Common myeloid progenitor, CD34-positive (primary cell): Measurements from ENCODE around the gene MGLL.

Experiments used
- CTCF ChIA-PET: fragments of 350-600 bp; sonication (Branson Sonifier 250); formaldehyde crosslinking; loops from one replicate; lab custom pipeline; 2021; ENCODE audit warnings: antibody characterized with exemption; lab: Charles Lee
- POLR2A ChIA-PET: fragments of 350-600 bp; sonication (Branson Sonifier 250); formaldehyde crosslinking; loops from one replicate; lab custom pipeline; 2021; ENCODE audit warnings: antibody characterized with exemption; lab: Charles Lee
- DNase-seq, 3 donors: peaks; one replicate each; pipeline versions ENCODE4 v3.0.0 to v3.0.0-alpha.2; 2013
- H3K27ac ChIP-seq, 2 experiments: 1 replicate in 1 of 2; 2 replicates in 1 of 2; pipeline ENCODE4 v1.7.0; 2013; ENCODE audit warnings: inconsistent platforms in 2 of 2, low read length in 2 of 2, mild to moderate bottlenecking in 2 of 2, low read depth in 1 of 2, moderate library complexity in 1 of 2; ENCODE audit not compliant: severe bottlenecking in 2 of 2, insufficient read depth in 1 of 2, poor library complexity in 1 of 2
- H3K27me3 ChIP-seq, 5 experiments: replicated peaks in 2 of 5; 1 replicate in 3 of 5; 2 replicates in 2 of 5; pipeline versions ENCODE4 v1.6.1 to v1.7.0; 2013; ENCODE audit warnings: low read length in 4 of 5, mild to moderate bottlenecking in 2 of 5, moderate library complexity in 2 of 5, inconsistent platforms in 1 of 5; ENCODE audit not compliant: insufficient read depth in 5 of 5, control insufficient read depth in 4 of 5
- H3K36me3 ChIP-seq, 4 experiments: 1 replicate in 2 of 4; 2 replicates in 2 of 4; pipeline versions ENCODE4 v1.6.1 to v1.7.0; 2013; ENCODE audit warnings: low read length in 3 of 4, control low read depth in 1 of 4, mild to moderate bottlenecking in 1 of 4; ENCODE audit not compliant: control insufficient read depth in 4 of 4, insufficient read depth in 4 of 4
- H3K4me1 ChIP-seq, 4 experiments: 1 replicate in 3 of 4; 2 replicates in 1 of 4; pipeline versions ENCODE4 v1.6.1 to v1.7.1; 2013; ENCODE audit warnings: low read length in 3 of 4, mild to moderate bottlenecking in 3 of 4, control low read depth in 1 of 4, inconsistent platforms in 1 of 4, moderate library complexity in 1 of 4; ENCODE audit not compliant: control insufficient read depth in 4 of 4, insufficient read depth in 4 of 4; ENCODE audit errors: control extremely low read depth in 1 of 4
- H3K4me3 ChIP-seq, 7 experiments: 1 replicate in 4 of 7; 2 replicates in 3 of 7; pipeline versions ENCODE4 v1.5.1 to v1.7.0; 2013; ENCODE audit warnings: mild to moderate bottlenecking in 7 of 7, low read length in 6 of 7, moderate library complexity in 6 of 7, inconsistent platforms in 2 of 7, low read depth in 2 of 7, control low read depth in 1 of 7; ENCODE audit not compliant: insufficient read depth in 4 of 7, control insufficient read depth in 1 of 7; ENCODE audit errors: extremely low read depth in 1 of 7
- H3K9me3 ChIP-seq, 5 experiments: 1 replicate in 4 of 5; 2 replicates in 1 of 5; pipeline versions ENCODE4 v1.6.1 to v1.7.1; 2013; ENCODE audit warnings: low read length in 4 of 5, mild to moderate bottlenecking in 2 of 5, inconsistent platforms in 1 of 5, low read depth in 1 of 5, moderate library complexity in 1 of 5; ENCODE audit not compliant: control insufficient read depth in 4 of 5, insufficient read depth in 2 of 5; ENCODE audit errors: control extremely low read depth in 1 of 5
- WGBS: methylation state at CpG from one replicate; pipeline ENCODE4 v1.1.5; 2013; ENCODE audit not compliant: insufficient coverage; 5-methylcytosine and 5-hydroxymethylcytosine counted together

The MGLL gene

GRCh38 chr3:127651516-127652172 lies 170.7 kb downstream of the MGLL start:
- no peak overlapping the region for H3K4me3 ChIP-seq
- ChIA-PET CTCF (interaction anchor here (0.7 to 3.5 kb wide), 20 partner anchors 11 to 355 kb away, joined by 3 to 19 read pairs (median 6); partner anchors contain the start of gene MGLL), POLR2A (no interaction called here)
- H3K36me3 ChIP-seq, result peaks cover 0 to 3% (median 0%) of the 10 kb centered on the region in 4 experiments
- no peak for DNase-seq
- no peaks in the 10 kb centered on the region for H3K9me3 ChIP-seq
- WGBS, result 97% methylated on average over 6 of the region's 8 CpGs
- no peaks in the 10 kb centered on the region for H3K4me1 ChIP-seq
- no peaks in the 10 kb centered on the region for H3K27me3 ChIP-seq
- no peak overlapping the region for H3K27ac ChIP-seq

GRCh38 chr3:127650236-127650635 lies 172.1 kb downstream of the MGLL start:
- Histone ChIP-seq H3K4me1 (no peaks in the 10 kb centered on the region), H3K27me3 (no peaks in the 10 kb centered on the region), H3K9me3 (no peaks in the 10 kb centered on the region), H3K27ac (no peak overlapping the region), H3K36me3 (peaks cover 0 to 3% (median 0%) of the 10 kb centered on the region in 4 experiments), H3K4me3 (no peak overlapping the region)
- ChIA-PET POLR2A (no interaction called here), CTCF (interaction anchor here (1.0 to 3.5 kb wide), 7 partner anchors 42 to 320 kb away, joined by 3 to 16 read pairs (median 3); no protein-coding TSS in a partner anchor)
- WGBS, result 100% methylated on average over 2 of the region's 4 CpGs
- DNase-seq, result no peak

- no peak for DNase-seq
- Histone ChIP-seq H3K36me3 (peaks cover 0 to 3% (median 0%) of the 10 kb centered on the region in 4 experiments), H3K27me3 (no peaks in the 10 kb centered on the region), H3K4me1 (no peaks in the 10 kb centered on the region), H3K27ac (no peak overlapping the region), H3K4me3 (no peak overlapping the region), H3K9me3 (no peaks in the 10 kb centered on the region)
- ChIA-PET POLR2A (interaction anchor here (0.6 kb wide), 1 partner anchor 107 kb away, joined by 3 read pairs; no protein-coding TSS in a partner anchor), CTCF (interaction anchor here (0.7 to 3.3 kb wide), 10 partner anchors 8 to 1646 kb away, joined by 3 to 11 read pairs (median 3); partner anchors contain the start of gene TPRA1)
Observed at GRCh38 chr3:127647845-127648204, 174.5 kb downstream of the MGLL start.

GRCh38 chr3:127647166-127647844 lies 175.0 kb downstream of the MGLL start:
- H3K4me3 ChIP-seq, result no peak overlapping the region
- POLR2A ChIA-PET, result interaction anchor here (0.6 kb wide), 1 partner anchor 108 kb away, joined by 3 read pairs; no protein-coding TSS in a partner anchor
- H3K27me3 ChIP-seq, result no peaks in the 10 kb centered on the region
- H3K36me3 ChIP-seq, result peaks cover 0 to 3% (median 0%) of the 10 kb centered on the region in 4 experiments
- WGBS, result 97% methylated on average over 12 of the region's 13 CpGs
- no peak for DNase-seq
- CTCF ChIA-PET, result interaction anchor here (0.6 to 3.3 kb wide), 13 partner anchors 9 to 1647 kb away, joined by 3 to 11 read pairs (median 4); partner anchors contain the start of gene TPRA1
- H3K4me1 ChIP-seq, result no peaks in the 10 kb centered on the region
- H3K27ac ChIP-seq, result no peak overlapping the region
- H3K9me3 ChIP-seq, result no peaks in the 10 kb centered on the region

GRCh38 chr3:127646501-127647046 lies 175.7 kb downstream of the MGLL start:
- H3K36me3 ChIP-seq, result peaks cover 0 to 3% (median 0%) of the 10 kb centered on the region in 4 experiments
- H3K27me3 ChIP-seq, result no peaks in the 10 kb centered on the region
- ChIA-PET POLR2A (interaction anchor here (0.6 kb wide), 1 partner anchor 1156 kb away, joined by 3 read pairs; no protein-coding TSS in a partner anchor), CTCF (interaction anchor here (0.6 to 3.3 kb wide), 9 partner anchors 9 to 404 kb away, joined by 3 to 11 read pairs (median 4); no protein-coding TSS in a partner anchor)
- no peak overlapping the region for H3K4me3 ChIP-seq
- no peaks in the 10 kb centered on the region for H3K9me3 ChIP-seq
- 95% methylated on average over 10 of the region's 10 CpGs for WGBS
- no peak overlapping the region for H3K27ac ChIP-seq
- DNase-seq, result no peak
- H3K4me1 ChIP-seq, result no peaks in the 10 kb centered on the region

- DNase-seq, result no peak
- H3K27me3 ChIP-seq, result no peaks in the 10 kb centered on the region
- peaks cover 0 to 3% (median 0%) of the 10 kb centered on the region in 4 experiments for H3K36me3 ChIP-seq
- H3K4me3 ChIP-seq, result no peak overlapping the region
- no peak overlapping the region for H3K27ac ChIP-seq
- H3K9me3 ChIP-seq, result no peaks in the 10 kb centered on the region
- ChIA-PET POLR2A (interaction anchor here (0.6 kb wide), 1 partner anchor 1155 kb away, joined by 3 read pairs; no protein-coding TSS in a partner anchor), CTCF (interaction anchor here (1.3 to 1.6 kb wide), 2 partner anchors 9 to 61 kb away, joined by 3 to 4 read pairs; no protein-coding TSS in a partner anchor)
- H3K4me1 ChIP-seq, result no peaks in the 10 kb centered on the region
- 98% methylated on average over 7 of the region's 8 CpGs for WGBS
Observed at GRCh38 chr3:127645371-127646015, 176.8 kb downstream of the MGLL start.
